Activated CD4-positive, alpha-beta T cell treated with anti-CD3 and anti-CD28 coated beads, Interleukin-2, amount 50 U/mL, for 16 hours (primary cell): ENCODE measurements around the gene WDR18.

Source experiments
- DNase-seq: peaks from one replicate; pipeline ENCODE4 v3.0.0-alpha.2; 2020

The WDR18 gene

GRCh38 chr19:984165-984967, at the start of gene WDR18:
WDR18 (plus strand) TSS chr19:984345; CDS start chr19:984354, 9 bp downstream.
- DNase-seq = peak; percentile 94

GRCh38 chr19:934865-935479, 49.2 kb upstream of the WDR18 start:
- DNase-seq = no peak

DNA sequence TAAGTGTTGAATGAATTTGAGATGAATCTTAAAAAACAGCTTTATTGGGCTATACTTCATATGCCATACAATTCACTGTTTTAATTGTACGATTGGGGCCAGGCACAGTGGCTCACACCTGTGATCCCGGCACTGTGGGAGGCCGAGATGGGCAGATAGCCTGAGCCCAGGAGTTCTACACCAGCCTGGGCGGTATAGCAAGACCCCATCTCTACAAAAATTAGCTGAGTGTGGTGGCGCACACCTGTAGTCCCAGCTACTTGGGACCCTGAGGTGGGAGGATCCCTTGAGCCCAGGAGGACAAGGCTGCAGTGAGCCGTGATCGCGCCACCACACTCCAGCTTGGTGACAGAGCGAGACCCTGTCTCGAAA, 48.0 kb upstream of the WDR18 start:
- no peak for DNase-seq

DNA sequence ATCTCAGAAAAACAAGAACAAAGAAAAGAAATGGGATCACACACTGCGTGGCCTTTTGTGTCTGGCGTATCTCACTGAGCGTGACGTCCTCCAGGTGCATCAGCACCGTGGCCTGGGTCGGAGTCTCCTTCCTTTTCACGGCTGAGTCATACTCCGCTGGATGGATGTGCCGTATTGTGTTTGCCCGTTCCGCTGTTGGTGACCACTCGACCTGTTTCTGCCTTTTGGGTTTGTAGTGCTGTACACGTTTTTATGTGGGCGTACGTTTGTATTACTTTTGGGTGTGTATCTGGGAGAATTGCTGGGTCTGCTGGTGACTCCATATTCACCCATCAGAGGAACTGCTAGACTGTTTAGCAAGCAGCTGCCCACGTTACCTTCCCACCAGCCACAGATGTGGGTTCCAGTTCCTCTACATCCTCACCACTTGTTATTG, 46.9 kb upstream of the WDR18 start:
- DNase-seq = peak; percentile 55

- DNase-seq = no peak
Observed at GRCh38 chr19:938233-938923, 45.8 kb upstream of the WDR18 start.

GRCh38 chr19:939439-939838, 44.7 kb upstream of the WDR18 start:
- DNase-seq = no peak

- no peak for DNase-seq
Observed at GRCh38 chr19:939922-940321, 44.2 kb upstream of the WDR18 start.

GRCh38 chr19:940591-941291, 43.4 kb upstream of the WDR18 start:
- DNase-seq = peak; percentile 39

DNA sequence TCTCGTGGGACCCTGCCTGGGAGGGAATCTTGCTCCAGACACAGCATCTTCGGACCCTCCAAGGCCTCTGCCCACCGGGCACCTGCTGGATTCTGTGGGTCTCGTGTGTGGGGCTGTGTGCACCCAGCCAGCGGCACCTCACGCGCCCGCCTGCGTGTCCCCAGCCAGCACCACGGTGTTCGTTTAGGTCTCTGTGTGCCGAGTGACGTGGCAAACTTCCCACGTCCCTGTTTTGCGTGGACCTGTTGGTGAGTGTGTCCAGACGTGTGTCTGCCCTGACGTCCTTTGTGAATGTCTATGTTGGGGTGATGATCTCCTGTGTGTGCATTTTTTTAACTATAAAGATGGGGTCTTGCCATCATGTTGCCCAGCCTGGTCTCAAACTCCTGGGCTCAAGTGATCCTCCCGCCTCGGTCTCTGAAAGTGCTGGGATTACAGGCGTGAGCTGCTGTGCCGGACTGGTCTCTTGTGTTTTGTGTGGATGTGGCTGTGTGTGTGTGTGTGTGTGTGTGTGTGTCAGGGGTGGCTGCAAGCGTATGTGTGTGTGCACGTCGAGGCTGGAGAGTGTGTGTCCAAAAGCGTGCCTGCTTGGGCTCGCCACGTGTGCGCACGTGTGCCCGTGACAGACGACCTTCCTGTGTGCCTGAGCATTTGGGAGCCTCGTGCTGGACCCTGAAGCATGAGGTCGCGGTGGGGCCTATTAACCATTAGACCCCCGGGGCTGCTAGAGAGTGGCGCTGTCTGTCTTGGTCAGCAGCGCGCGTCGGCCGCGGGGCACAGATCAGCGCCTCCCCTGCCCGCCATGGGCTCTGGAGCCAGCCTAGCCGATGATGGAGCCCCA, 42.6 kb upstream of the WDR18 start:
- DNase-seq = no peak

DNA sequence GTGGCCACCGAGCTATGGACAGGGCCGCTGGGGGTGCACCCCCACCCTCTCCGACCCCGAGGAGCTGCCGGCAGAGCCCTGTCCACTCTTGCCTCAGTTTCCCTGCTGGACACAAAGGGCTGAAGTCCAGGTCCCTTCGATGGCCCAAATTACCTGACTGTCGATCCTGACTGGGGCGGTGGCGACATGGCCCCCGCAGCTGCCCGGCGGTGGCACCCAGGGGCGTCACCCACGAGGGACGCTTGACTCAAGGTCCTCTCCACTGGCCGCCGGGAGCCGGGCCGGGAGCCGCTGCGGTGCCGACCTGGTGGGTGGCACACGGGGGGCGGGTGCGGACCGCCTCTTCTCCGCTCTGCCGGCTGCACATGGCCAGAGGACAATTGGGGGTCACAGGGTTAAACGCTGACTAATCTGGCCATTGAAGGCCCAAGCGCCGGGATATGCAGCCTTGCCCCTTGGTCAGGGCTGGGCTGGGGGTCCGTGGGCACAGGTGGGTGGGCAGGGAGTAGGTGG, 42.0 kb upstream of the WDR18 start:
- DNase-seq = no peak

GRCh38 chr19:943551-944170, 40.5 kb upstream of the WDR18 start:
- no peak for DNase-seq

DNA sequence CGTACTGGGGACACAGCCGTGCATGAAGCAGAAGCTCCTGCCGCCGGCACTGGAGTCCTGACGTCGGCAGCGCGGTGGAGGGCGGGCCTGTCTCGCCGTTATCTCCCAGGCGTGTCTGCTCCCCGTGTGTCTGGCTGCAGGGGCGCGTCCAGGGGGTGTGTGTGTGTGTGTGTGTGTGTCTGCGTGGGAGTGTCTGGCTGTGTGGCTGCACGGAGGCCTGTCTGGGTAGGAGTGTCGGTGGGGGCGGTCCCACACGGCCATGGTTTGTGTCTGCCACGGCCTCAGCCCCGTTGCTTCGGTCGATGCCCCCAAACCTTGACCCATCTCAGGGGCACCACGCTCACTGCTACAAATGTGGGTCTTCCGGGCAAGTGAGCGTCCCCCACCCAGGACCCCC, 40.0 kb upstream of the WDR18 start:
- no peak for DNase-seq

DNA sequence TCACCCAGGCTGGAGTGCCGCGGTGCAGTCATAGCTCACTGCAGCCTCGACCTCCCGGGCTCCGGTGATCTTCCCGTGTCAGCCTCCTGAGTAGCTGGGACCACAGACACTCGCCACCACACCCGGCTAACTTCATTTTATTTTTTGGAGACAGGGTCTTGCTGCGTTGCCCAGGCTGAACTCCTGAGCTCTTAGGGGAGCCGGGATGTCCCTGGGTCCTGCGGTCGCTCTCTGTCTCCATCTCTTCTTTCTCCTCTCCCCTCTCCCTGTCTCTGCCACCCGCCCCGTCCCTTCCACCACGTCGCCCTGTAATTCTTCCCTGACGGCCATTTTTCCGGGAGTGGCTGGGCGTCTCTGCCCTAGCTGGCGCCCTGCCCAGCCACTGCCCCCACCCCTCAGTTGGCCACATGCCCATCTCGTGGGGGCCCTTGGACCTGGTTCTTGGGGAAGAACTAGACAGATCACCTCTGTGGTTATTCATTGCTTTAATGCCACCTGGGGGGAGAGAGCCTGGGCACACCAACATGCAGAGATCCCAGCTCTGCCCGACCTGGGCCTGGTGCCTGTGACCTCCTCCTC, 39.4 kb upstream of the WDR18 start:
- no peak for DNase-seq

GRCh38 chr19:945401-946252, 38.5 kb upstream of the WDR18 start:
- DNase-seq = no peak

GRCh38 chr19:947090-947706, 36.9 kb upstream of the WDR18 start:
- DNase-seq = no peak

GRCh38 chr19:947707-948539, 36.2 kb upstream of the WDR18 start:
- DNase-seq = no peak

GRCh38 chr19:948842-949496, 35.2 kb upstream of the WDR18 start:
- DNase-seq = no peak

DNA sequence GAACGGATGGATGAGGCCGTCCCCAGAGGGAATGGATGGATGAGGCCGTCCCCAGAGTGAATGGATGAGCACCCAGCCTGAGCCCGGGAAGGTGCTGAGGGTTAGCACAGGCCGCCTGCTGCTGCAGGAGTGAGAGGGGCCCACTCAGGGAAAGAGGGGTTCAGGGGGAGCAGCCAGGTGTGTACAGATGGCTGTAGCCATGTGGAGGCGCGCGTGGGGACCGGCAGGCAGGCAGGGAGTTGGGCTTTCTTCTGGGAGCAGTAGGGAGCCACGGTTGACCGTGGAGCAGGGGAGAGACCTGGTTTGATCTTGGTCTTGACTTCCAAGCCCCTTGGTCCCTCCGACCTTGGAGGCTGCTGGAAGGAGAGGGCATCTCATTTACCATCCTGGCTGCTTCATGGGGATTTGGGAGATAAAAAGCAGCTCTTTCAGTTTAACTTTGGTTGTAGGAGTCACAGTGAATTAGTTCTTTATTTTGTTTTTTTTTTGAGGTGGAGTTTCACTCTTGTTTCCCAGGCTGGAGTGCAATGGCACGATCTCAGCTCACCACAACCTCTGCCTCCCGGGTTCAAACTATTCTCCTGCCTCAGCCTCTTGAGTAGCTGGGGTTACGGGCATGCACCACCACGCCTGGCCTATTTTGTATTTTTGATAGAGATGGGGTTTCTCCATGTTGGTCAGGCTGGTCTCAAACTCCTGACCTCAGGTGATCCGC, 33.6 kb upstream of the WDR18 start:
- no peak for DNase-seq
